ENCODE data around the gene CR1. TPM values are rescaled to one million over a fixed set of nuclear protein-coding genes. Genes with fewer than 3 reads are reported as not detected.

The CR1 gene
- total RNA-seq (2022; extraction: Qiagen RNA extraction; ENCODE audit: low read depth) = not detected in 5 replicates

GRCh38 chr1:207495801-207496792 is at the start of gene CR1:
Gene CR1, plus strand, starts transcription at chr1:207496157. Its CDS starts 111 bp downstream, at chr1:207496268.

GRCh38 chr1:207454046-207454964 is 41.7 kb upstream of the CR1 start, which contains the start of gene CR2:
Gene CR2, plus strand, starts transcription at chr1:207454328. Its CDS starts 91 bp downstream, at chr1:207454419.

GRCh38 chr1:207644852-207645634 is 149.1 kb downstream of the CR1 start, which contains the start of gene CR1L:
Gene CR1L, plus strand, starts transcription at chr1:207645133. Its CDS starts 101 bp downstream, at chr1:207645234.

Other genes with a start within 250 kb of the CR1 start
- 93.0 to 131 TPM (median 116 TPM) in 5 replicates for gene CD55, start 174.5 kb upstream of the CR1 start, total RNA-seq (2022; extraction: Qiagen RNA extraction; ENCODE audit: low read depth)
- gene CR2, start 41.8 kb upstream of the CR1 start, total RNA-seq (2022; extraction: Qiagen RNA extraction; ENCODE audit: low read depth) = not detected in 5 replicates
- not detected in 5 replicates for gene CR1L, start 149.0 kb downstream of the CR1 start, total RNA-seq (2022; extraction: Qiagen RNA extraction; ENCODE audit: low read depth)

Measured in A549 treated with DMSO at 1 μM for 4 hours (cell line).